ENCODE results near the gene ADM5. TPM values are rescaled to one million over a fixed set of nuclear protein-coding genes. Genes with fewer than 3 reads are reported as not detected.

The ADM5 gene
- total and polyA plus RNA-seq, 7 donors = 0.49 to 3.1 (median 1.5) TPM; not detected in 2

- Histone ChIP-seq H3K9me3 (no peaks in the 10 kb centered on the region), H3K36me3 (peaks cover 9 to 34% (median 18%) of the 10 kb centered on the region in 4 donors), H3K27ac (peak overlapping the region; percentile 91 to 95 (median 93)), H3K4me1 (peaks cover 0 to 50% (median 46%) of the 10 kb centered on the region in 4 donors), H3K4me3 (no peak overlapping the region), H3K27me3 (no peaks in the 10 kb centered on the region)
- TF ChIP-seq CTCF (IDR thresholded peaks at IDR 0.05) (no peak), POLR2AphosphoS5 (IDR thresholded peaks at IDR 0.05) (no peak), POLR2A (IDR thresholded peaks at IDR 0.05) (no peak), EP300 (IDR thresholded peaks at IDR 0.05) (no peak)
- no peak for DNase-seq
- intact Hi-C loops (cut with DNase I) = loop anchor here (5.0 kb wide), 2 partner anchors 87 to 182 kb away; partner anchors contain the start of genes PRR12 and RPS11
- 57 to 65% methylated on average over 12 of the region's 12 CpGs for WGBS, 2 donors
Observed at GRCh38 chr19:49678985-49679770, 10.2 kb upstream of the ADM5 start.

- peaks cover 0 to 50% (median 46%) of the 10 kb centered on the region in 4 donors for H3K4me1 ChIP-seq
- 69 to 74% methylated on average over 10 of the region's 10 CpGs for WGBS, 2 donors
- peak overlapping the region in 1 of 4 donors; percentile 32 for H3K4me3 ChIP-seq
- TF ChIP-seq POLR2AphosphoS5 (IDR thresholded peaks at IDR 0.05) (no peak), POLR2A (IDR thresholded peaks at IDR 0.05) (no peak), EP300 (IDR thresholded peaks at IDR 0.05) (no peak), CTCF (IDR thresholded peaks at IDR 0.05) (no peak)
- peaks cover 16 to 41% (median 25%) of the 10 kb centered on the region in 4 donors for H3K36me3 ChIP-seq
- no peak for DNase-seq
- intact Hi-C loops (cut with DNase I) = loop anchor here (5.0 kb wide), 2 partner anchors 88 to 183 kb away; partner anchors contain the start of genes PRR12 and RPS11
- peak overlapping the region; percentile 61 to 92 (median 84) for H3K27ac ChIP-seq
- no peaks in the 10 kb centered on the region for H3K9me3 ChIP-seq
- H3K27me3 ChIP-seq = no peaks in the 10 kb centered on the region
Observed at GRCh38 chr19:49679771-49680413, 9.5 kb upstream of the ADM5 start.

GRCh38 chr19:49680421-49681351 is 8.7 kb upstream of the ADM5 start:
- H3K27ac ChIP-seq = peak overlapping the region; percentile 61 to 92 (median 72)
- intact Hi-C loops (cut with DNase I) = no loop called here

More at GRCh38 chr19:49680421-49681351, 8.7 kb upstream of the ADM5 start:
- no peak for TF ChIP-seq POLR2A (IDR thresholded peaks at IDR 0.05)
- TF ChIP-seq POLR2AphosphoS5 (IDR thresholded peaks at IDR 0.05) = peak in 1 of 4 donors; percentile 21
- TF ChIP-seq CTCF (IDR thresholded peaks at IDR 0.05) = peak; percentile 92 to 100 (median 98)
- Histone ChIP-seq H3K9me3 (no peaks in the 10 kb centered on the region), H3K36me3 (peaks cover 20 to 49% (median 32%) of the 10 kb centered on the region in 4 donors), H3K4me1 (peaks cover 0 to 46% (median 44%) of the 10 kb centered on the region in 4 donors), H3K4me3 (peak overlapping the region in 3 of 4 donors; percentile 1 to 32 (median 30)), H3K27me3 (no peaks in the 10 kb centered on the region)
- DNase-seq = peak; percentile 94
- WGBS, 2 donors = 37% methylated on average over 40 of the region's 40 CpGs
